Midbrain (tissue), 1 donor: ENCODE measurements around the gene OR56A4.
A peak's percentile ranks its signal among the peaks of the same experiment; 100 is the strongest.

Experiments used
- DNase-seq: peaks from one replicate; lab custom pipeline; 2025; lab: John Stamatoyannopoulos, UW

The OR56A4 gene, protein sequence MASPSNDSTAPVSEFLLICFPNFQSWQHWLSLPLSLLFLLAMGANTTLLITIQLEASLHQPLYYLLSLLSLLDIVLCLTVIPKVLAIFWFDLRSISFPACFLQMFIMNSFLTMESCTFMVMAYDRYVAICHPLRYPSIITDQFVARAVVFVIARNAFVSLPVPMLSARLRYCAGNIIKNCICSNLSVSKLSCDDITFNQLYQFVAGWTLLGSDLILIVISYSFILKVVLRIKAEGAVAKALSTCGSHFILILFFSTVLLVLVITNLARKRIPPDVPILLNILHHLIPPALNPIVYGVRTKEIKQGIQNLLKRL

DNA sequence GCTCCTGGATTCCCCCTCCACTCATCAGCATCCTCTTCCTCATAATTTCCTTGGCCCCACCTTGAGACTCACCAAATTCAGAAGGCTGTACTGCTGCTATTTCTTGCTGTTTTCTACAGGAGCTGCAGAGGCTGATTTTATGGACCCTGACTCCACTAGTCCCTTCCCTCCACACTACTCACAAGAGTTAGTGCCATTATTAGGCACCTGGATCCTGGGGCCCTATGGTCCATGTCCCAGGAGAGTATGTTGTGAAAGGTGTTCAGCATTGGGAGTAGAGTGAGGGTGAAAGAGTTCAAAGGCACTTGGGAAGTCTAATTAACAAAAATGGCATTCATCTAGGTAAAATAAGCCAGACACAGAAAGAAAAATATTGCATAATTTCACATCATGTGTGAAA, at the start of gene OR56A4:
TSS of gene OR56A4 (minus strand) at position 101 of the 400 bp plus-strand sequence. CDS start 3,954 bp downstream, outside the sequence.
- no peak for DNase-seq

DNA sequence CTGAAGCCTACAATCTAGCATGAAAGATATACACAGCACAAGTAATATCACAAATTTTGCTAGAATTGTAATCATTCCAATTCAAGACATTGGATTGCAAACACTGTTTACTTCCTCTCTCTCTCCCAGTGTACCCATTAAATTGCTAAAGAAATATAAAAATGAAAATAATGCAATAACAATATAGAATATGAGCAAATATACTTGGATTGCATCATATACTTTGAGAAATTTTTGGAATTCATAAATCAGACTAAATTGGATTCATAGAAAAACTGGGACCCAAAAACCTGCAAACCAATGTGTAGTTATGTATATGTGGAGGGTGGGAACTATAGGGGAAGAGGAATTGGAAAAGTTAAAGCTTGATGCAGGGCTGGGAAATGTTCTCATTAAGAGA, 48.8 kb upstream of the OR56A4 start:
- no peak for DNase-seq

DNA sequence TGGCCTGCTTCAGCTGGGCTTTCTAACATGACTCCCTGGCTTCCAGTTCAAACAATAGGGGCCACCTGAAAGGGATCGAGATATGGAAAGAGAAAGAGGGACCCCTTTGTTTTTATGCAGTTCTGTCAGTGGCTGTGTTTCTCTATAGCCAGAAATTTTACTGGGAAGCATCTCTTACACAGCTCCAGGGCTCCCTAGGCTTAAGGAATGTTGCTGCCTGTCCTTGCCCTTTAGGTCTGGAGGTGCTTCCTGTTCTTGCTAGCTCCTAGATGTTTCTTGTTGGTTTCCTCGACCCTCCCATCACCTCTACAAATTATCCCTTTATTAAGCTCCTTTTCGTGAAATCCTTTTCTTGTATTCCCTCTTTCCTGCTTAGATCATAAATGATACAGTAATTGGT, 45.6 kb upstream of the OR56A4 start:
- no peak for DNase-seq

DNA sequence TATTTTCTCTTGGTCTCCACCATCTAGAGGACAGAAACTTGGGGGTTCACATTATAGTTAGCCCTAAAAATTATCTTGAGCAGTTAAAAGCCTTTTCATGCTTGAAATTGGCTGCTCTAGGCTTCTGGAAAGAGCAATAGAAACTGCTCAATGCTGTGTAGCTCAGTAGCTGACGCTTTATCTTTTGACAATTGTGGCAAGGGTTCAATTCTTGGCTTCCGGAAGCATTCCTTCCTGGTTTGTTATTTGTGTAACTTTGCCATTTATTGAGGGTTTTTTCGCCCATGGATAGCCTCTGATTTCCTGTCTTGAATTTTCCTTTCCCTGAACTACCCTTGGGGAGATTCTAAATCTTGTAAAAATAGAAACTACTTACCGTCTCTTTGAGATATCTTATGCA, 34.1 kb upstream of the OR56A4 start:
- no peak for DNase-seq

DNA sequence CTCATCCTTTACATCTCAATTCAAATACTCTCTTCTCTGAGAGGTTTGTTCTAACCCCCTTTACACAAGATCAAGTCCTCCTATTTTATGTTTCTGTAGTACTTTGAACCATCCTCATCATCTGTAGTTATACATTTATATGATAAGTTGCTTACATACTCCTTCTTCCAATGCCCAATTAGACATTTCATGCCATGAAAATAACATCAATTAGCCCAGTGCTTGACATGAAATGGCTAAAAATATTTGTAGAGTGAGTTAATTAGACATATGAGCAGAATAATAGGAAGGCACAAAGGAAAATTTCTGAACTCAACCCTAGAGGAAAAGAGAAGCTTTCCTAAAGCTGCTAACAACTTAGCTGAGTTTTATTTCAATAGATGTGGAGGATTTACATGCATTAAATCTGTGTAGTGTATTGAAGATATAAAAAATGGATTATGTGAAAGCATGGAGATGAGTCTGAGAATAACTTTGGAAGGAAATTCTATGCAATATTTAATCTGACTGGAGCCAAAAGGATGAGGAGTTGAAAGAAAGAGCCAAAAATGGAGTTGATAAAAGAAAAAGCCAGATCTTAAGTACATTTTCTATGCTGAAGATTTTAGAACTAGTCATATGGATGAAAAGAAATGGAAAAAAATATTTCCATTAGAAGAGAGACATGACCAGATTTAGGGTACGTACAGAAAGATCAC, 24.1 kb upstream of the OR56A4 start, which contains the start of gene OR56A1:
TSS of gene OR56A1 (minus strand) at position 51 of the 698 bp plus-strand sequence. CDS start 3,066 bp downstream, outside the sequence.
- no peak for DNase-seq

DNA sequence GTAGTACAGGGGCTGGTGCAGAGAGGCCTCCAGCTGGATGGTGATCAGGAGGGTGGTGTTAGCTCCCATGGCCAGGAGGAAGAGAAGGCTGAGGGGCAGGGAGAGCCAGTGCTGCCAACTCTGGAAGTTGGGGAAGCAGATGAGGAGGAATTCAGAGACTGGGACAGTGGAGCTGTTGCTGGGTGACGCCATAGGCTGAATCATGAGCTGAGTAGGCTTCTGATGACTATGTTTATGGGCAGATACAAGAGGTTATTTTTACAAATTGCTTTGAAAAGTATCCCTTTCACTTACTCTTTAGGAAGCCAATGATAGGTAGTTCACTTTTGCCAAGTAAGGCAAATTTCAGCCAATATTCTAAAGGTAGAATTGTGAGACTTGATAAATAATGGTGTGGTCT, 20.8 kb upstream of the OR56A4 start:
- no peak for DNase-seq

DNA sequence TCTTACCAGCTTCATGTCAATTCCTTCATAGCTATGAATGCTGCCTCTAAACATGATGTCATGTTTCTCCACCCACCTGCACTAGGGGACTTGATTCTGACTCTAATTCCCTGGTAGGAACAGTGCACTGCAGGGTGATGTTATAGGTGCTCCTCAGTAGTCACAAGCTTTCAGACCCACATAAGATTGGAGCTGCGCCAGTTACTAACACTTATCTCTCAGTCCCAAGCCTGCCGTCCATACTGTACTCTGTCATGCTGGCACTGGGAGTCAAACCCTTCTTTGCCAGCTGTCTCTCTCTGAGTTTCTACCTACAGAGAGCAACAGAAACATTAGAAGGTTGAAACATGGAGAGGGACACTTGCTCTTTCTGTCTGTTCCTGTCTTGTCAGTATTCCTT, 18.3 kb upstream of the OR56A4 start:
- DNase-seq: no peak

DNA sequence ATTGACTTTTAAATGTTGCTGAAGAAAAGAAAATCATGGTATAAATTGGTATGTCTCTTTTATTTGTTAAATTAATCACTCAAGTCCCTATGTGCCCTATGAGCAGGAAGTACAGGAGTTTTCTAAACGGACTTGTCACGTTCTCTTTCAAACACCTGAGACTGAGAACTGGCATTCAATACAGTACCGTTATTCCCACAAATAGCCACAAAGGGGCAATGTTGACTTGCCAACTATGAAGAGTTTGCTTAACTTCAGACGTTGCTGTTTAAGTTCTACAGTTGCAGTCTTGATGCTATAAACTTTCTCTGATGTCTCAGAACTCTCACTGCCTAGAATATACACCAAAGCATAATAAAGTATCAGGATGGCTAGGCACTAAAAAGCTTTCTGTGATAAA, 16.2 kb upstream of the OR56A4 start:
- peak; percentile 40 for DNase-seq

DNA sequence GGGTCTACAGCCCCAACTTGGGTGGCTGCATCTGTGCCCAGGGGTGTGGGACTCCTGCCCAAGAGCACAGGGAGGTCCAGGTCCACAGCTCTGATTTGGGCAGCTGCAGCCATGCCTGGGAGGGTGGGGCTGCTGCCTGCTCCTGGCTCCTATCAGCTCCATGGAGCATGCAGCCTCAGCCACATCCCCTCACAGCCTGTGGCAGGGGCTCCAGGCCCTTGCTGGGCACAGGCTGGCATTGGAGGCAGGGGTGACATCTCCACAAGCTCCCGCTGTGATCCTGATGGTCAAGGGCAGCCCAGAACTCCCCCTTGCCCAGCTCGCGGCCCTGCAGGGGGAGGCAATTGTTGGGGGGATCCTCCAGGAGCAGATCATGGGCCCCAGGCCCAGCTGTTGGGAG, 6.3 kb upstream of the OR56A4 start:
- no peak for DNase-seq

DNA sequence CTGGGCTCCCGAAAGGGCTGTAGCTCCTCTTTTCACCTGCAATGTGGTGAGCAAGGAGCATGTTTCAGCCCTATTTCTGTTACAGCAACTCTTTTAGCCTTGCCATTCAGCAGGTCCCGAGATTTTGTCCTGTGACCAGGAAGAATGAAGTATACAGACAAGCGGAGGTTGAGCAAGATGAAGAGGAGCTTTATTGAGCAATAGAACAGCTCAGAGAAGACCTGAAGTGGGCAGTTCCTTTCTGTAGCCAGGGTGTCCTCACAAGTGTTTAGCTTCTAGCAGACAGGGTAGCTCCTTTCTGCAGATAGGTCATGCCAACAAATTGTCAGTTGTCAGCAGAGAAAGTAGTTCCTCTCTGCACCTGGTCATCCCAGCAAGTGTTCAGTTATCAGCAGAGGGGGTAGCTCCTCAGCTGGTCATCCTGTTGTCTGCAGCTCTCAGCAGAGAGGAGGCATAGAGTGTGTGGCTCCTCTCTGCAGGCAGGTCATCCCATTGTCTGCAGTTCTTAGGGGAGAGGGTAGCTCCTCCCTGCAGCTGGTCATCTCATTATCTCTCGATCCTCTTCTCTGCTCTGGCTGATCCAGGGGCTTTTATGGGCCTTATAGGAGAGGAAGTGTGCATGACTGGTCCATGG, 5.4 kb upstream of the OR56A4 start:
- no peak for DNase-seq

DNA sequence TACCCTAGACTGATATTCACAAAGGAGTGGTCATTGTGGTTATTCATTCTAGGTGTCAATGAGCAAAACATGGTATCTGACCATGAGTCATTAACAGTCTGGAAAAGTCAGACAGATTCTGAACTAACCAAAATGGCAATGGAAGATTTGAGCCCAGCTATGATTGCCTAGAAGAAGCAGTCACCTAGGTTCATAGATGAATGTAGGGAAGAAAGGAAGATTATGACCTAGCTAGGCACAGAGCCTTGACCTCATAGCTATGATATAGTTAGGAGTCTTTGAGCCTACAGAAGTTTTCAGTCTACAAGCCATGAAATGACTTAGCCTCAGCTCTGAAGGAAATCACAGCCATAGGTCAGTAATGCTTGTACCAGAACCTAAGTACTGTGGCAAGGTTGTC, 351 bp downstream of the OR56A4 start:
- DNase-seq: no peak

DNA sequence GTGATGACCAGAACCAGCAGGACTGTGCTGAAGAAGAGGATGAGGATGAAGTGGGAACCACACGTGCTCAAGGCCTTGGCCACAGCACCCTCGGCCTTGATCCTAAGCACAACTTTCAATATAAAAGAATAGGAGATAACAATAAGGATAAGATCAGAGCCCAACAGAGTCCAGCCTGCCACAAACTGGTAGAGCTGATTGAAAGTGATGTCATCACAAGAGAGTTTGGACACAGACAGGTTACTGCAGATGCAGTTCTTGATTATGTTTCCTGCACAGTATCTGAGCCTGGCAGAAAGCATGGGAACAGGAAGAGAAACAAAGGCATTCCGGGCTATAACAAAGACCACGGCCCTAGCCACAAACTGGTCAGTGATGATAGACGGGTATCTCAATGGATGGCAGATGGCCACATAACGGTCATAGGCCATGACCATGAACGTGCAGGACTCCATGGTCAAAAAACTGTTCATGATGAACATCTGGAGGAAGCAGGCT, 4.5 kb downstream of the OR56A4 start:
- DNase-seq: no peak

DNA sequence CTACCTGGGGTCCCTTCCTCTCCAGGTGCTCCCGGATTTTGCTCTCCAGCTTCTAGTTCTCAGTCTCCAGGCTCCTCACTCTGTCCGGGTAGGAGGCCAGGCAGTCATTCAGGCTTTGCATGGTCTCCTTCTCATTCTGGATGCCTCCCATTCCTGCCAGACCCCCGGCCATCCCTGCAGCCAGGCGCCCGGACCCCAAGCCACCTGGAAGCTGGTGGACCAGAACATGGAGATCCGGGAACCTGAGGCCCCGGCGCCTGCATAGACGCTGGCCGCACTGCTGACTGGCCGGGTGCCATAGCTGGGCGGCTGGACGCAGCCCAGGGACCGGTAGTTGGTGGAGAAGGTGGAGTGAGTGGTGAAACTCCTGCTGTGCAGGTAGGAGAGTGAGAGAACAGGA, 12.0 kb downstream of the OR56A4 start:
- no peak for DNase-seq

DNA sequence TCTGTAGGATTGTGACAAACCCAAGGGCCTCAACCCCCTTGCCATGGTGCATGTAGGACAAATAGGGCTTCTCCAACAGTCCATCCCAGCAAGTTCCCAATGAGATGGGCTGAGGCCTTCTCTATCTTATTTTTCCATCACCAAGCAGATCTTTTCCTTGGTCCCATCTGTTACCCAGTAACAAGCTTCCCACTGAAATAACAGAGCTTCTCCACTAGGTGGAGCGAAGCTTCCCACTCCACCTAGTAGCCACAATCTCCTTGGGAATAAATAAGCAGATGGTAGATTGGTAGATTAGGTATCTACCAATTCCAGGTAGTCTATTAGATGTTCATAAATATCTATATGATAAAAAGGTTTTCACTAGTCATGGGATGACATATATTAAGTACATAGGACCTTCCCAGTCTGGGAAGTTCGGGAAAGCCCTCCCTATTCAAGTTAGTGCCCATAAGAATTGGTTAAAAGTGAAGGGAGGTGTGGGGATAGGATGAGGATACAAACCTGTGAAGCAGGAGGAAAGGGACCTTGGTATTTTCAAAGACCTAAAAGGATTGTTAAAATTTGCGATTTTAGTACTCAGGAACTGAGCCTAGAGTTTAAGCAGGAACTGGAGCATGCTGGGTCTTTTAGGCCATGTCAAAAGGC, 14.0 kb downstream of the OR56A4 start:
- DNase-seq: no peak

DNA sequence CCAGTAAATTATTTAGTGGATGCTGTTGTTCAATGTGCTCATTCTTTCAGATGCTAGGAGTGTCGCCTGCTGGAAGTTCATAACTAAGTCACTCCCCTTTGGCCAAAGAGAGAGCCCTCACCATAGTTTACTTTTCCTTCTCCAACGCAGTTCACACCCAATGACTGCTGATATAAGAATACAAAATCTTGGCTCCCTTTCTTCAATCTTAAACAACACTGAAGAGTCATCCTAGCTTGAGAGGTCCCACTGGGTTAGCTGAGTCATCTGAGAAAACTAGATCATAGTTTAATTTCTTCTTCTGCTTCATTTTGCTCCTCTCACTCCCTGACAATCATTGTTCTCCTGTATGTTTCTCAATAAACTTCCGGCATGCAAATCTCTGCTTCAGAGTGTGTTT, 14.6 kb downstream of the OR56A4 start:
- no peak for DNase-seq

DNA sequence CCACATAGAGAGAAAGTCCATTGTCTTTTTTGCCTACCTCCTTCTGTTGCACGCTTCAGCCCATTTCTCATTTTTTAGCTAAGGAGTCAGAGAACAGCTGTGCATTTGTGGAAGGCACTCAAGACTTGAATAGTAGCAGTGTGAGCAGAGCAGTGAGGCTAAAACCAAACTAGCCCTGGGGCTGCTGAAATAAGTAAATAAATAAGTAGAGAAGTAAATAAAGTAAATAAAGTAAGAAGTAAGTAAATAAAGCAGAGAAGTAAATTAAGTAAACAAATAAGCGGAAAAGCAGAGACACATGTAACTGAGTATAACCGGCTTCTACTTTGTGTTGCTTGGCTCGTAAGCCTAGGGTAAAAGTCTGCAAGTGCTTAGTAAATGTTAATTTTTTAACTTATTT, 17.5 kb downstream of the OR56A4 start:
- DNase-seq: no peak

DNA sequence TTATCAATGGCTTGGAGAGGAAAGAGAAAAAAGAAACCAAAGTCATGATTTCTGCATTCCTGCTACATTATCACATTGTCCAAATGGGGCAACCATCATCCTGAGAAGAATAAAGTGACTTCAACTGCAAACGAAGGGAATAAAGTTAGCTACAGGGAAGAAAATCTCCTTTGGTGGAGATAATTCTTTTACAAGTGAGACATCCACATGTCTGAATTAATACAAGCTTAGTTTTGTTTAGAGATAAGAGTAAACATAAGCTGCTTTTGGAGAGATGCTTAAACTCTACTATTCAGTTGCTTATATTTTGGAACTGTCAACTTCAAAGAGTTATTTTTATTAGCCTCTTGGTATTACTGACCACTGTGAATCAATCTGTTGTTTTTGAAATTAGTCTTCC, 19.9 kb downstream of the OR56A4 start, which contains the start of gene OR52L1:
TSS of gene OR52L1 (minus strand) at position 101 of the 400 bp plus-strand sequence. CDS start at position 46, 55 bp downstream.
- no peak for DNase-seq

DNA sequence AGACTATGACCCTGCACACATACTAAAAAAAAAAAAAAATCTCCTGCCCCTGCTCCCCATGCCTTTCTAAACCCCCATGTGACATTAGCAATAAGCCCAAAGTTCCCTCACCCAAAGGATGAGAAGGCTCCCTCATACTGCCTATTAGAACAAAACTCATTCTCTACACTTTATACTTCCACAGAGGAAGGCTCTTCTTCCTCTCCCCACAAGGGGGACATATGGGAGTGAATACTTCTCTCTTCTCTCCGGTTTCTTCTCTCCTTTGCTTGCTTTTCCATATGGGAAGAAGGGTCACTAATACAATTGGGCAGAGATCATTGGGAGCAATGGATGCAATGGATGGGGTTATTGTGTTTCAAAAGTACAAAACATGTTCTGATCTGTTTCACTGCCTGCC, 23.3 kb downstream of the OR56A4 start:
- no peak for DNase-seq

DNA sequence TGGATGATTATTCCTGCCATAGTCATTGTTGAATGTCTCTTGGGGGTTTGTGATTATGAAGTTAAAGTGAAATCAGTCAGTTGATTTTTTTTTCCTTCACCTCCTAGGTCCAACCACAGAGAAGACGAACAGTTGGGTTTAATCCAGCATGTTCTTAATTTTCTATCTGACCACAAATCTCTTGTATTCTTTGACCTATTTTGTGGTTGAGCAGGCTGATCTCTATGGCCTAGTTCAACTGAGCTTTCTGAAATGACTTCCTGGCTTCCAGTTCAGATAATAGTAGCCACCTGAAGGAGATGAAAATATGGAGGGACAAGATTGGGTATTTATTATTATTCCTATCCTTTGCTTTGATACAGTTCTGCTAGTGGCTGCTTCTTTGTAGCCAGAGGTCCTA, 33.2 kb downstream of the OR56A4 start:
- no peak for DNase-seq

DNA sequence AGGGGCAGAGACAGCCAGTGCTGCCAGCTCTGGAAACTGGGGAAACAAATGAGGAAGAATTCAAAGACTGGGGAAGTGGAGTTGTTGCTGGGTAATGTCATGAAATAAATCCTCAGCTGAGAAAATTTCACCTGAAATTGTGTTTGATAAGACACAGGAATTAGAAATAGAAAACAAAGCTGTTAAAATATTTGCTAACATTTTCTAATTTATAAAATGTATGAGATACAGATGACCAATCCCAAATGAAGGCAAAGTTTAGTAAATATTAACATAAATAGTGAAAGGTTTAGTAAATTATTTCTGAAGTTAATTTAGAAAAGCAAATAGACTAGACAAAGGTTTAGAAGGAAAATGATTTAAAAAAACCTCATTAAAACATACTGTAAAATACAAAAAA, 38.4 kb downstream of the OR56A4 start, which contains the start of gene OR56A5:
TSS of gene OR56A5 (minus strand) at position 101 of the 400 bp plus-strand sequence. CDS start at position 101, 0 bp downstream.
- DNase-seq: no peak

DNA sequence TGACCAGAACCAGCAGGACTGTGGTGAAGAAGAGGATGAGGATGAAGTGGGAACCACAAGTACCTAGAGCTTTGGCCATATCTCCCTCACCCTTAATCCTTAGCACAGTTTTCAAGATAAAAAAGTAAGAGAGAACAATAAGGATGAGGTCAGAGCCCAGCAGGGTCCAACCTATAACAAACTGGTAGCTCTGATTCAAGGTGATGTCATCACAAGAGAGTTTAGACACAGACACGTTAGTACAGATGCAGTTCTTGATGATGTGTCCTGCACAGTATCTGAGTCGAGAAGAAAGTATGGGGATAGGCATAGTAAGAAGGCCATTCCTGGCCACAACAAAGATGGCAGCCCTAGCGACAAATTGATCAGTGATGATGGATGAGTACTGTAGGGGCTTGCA, 39.0 kb downstream of the OR56A4 start:
- DNase-seq: no peak

DNA sequence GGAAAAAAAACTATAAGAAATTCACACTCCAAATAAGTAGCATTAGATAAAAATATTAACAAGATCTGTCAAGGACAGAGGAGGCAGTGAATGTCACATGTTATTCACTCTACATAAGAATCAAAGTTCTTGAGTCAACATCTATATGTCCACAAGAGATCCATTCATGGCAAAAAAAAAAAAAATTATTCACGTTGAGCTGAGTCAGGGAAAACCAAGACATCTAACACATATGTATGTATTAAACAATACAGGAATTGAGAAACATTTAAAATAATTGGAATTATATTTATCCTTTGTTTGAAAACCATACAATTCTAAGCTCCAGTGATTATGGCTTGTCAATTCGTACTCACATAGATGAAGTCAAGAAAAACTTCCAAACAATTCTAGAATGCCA, 39.8 kb downstream of the OR56A4 start:
- DNase-seq: no peak
